Measurements from ENCODE around the gene ARHGAP8.
"Not testable (repeated sequence)": the region's sequence is repeated elsewhere in the genome, so short reads cannot be mapped to it uniquely, and the experiment has no call there.

The ARHGAP8 gene

GRCh38 chr22:44740307-44740706, 12.1 kb upstream of the ARHGAP8 start:
- WGBS, 2 experiments (ENCODE audit: insufficient coverage in 2 of 2), result 81 to 85% methylated on average over 9 to 15 of the region's 17 CpGs
- Histone ChIP-seq H3K4me1 (ENCODE audit: control insufficient read depth, insufficient read depth, low read length, poor library complexity, severe bottlenecking) (peaks cover 34% of the 10 kb centered on the region), H3K36me3 (ENCODE audit: control insufficient read depth, insufficient read depth, low read length) (no peaks in the 10 kb centered on the region), H3K4me3 (ENCODE audit: extremely low read depth, insufficient read depth, low read length, poor library complexity, severe bottlenecking) (no peak overlapping the region), H3K27ac (ENCODE audit: low read depth, low read length, severe bottlenecking) (no peak overlapping the region), H3K9me3 (ENCODE audit: control insufficient read depth, low read length) (no peaks in the 10 kb centered on the region)

- Histone ChIP-seq H3K36me3 (ENCODE audit: control insufficient read depth, insufficient read depth, low read length) (no peaks in the 10 kb centered on the region), H3K9me3 (ENCODE audit: control insufficient read depth, low read length) (no peaks in the 10 kb centered on the region), H3K27ac (ENCODE audit: low read depth, low read length, severe bottlenecking) (no peak overlapping the region), H3K4me3 (ENCODE audit: extremely low read depth, insufficient read depth, low read length, poor library complexity, severe bottlenecking) (no peak overlapping the region), H3K4me1 (ENCODE audit: control insufficient read depth, insufficient read depth, low read length, poor library complexity, severe bottlenecking) (peaks cover 41% of the 10 kb centered on the region)
- WGBS, 2 experiments (ENCODE audit: insufficient coverage in 2 of 2), result 83 to 93% methylated on average over 2 to 6 of the region's 9 CpGs
Measured at GRCh38 chr22:44741929-44742328, 10.4 kb upstream of the ARHGAP8 start.

GRCh38 chr22:44743247-44743646, 9.1 kb upstream of the ARHGAP8 start:
- Histone ChIP-seq H3K27ac (ENCODE audit: low read depth, low read length, severe bottlenecking) (no peak overlapping the region), H3K4me1 (ENCODE audit: control insufficient read depth, insufficient read depth, low read length, poor library complexity, severe bottlenecking) (peaks cover 31% of the 10 kb centered on the region), H3K4me3 (ENCODE audit: extremely low read depth, insufficient read depth, low read length, poor library complexity, severe bottlenecking) (no peak overlapping the region), H3K9me3 (ENCODE audit: control insufficient read depth, low read length) (no peaks in the 10 kb centered on the region), H3K36me3 (ENCODE audit: control insufficient read depth, insufficient read depth, low read length) (no peaks in the 10 kb centered on the region)
- WGBS, 2 experiments (ENCODE audit: insufficient coverage in 2 of 2), result 91 to 100% methylated on average over 3 to 6 of the region's 11 CpGs

- H3K36me3 ChIP-seq (ENCODE audit: control insufficient read depth, insufficient read depth, low read length), result no peaks in the 10 kb centered on the region
- H3K4me3 ChIP-seq (ENCODE audit: extremely low read depth, insufficient read depth, low read length, poor library complexity, severe bottlenecking), result no peak overlapping the region
- 93 to 97% methylated on average over 2 to 5 of the region's 7 CpGs for WGBS, 2 experiments (ENCODE audit: insufficient coverage in 2 of 2)
- no peak overlapping the region for H3K27ac ChIP-seq (ENCODE audit: low read depth, low read length, severe bottlenecking)
- peaks cover 26% of the 10 kb centered on the region for H3K4me1 ChIP-seq (ENCODE audit: control insufficient read depth, insufficient read depth, low read length, poor library complexity, severe bottlenecking)
- no peaks in the 10 kb centered on the region for H3K9me3 ChIP-seq (ENCODE audit: control insufficient read depth, low read length)
Measured at GRCh38 chr22:44743804-44744211, 8.6 kb upstream of the ARHGAP8 start.

- no peaks in the 10 kb centered on the region for H3K36me3 ChIP-seq (ENCODE audit: control insufficient read depth, insufficient read depth, low read length)
- H3K4me1 ChIP-seq (ENCODE audit: control insufficient read depth, insufficient read depth, low read length, poor library complexity, severe bottlenecking), result peaks cover 12% of the 10 kb centered on the region
- WGBS, 2 experiments (ENCODE audit: insufficient coverage in 2 of 2), result 78 to 81% methylated on average over 5 to 8 of the region's 13 CpGs
- H3K27ac ChIP-seq (ENCODE audit: low read depth, low read length, severe bottlenecking), result no peak overlapping the region
- no peaks in the 10 kb centered on the region for H3K9me3 ChIP-seq (ENCODE audit: control insufficient read depth, low read length)
- no peak overlapping the region for H3K4me3 ChIP-seq (ENCODE audit: extremely low read depth, insufficient read depth, low read length, poor library complexity, severe bottlenecking)
Measured at GRCh38 chr22:44745853-44746789, 6.3 kb upstream of the ARHGAP8 start.

GRCh38 chr22:44747784-44748127, 4.6 kb upstream of the ARHGAP8 start:
- not testable (repeated sequence) for H3K4me3 ChIP-seq (ENCODE audit: extremely low read depth, insufficient read depth, low read length, poor library complexity, severe bottlenecking); H3K36me3 ChIP-seq (ENCODE audit: control insufficient read depth, insufficient read depth, low read length); H3K27ac ChIP-seq (ENCODE audit: low read depth, low read length, severe bottlenecking); H3K9me3 ChIP-seq (ENCODE audit: control insufficient read depth, low read length)
- 86 to 95% methylated on average over 4 of the region's 4 CpGs for WGBS, 2 experiments (ENCODE audit: insufficient coverage in 2 of 2)
- H3K4me1 ChIP-seq (ENCODE audit: control insufficient read depth, insufficient read depth, low read length, poor library complexity, severe bottlenecking), result peaks cover 12% of the 10 kb centered on the region

GRCh38 chr22:44748524-44748923, 3.9 kb upstream of the ARHGAP8 start:
- Histone ChIP-seq H3K27ac (ENCODE audit: low read depth, low read length, severe bottlenecking) (no peak overlapping the region), H3K4me3 (ENCODE audit: extremely low read depth, insufficient read depth, low read length, poor library complexity, severe bottlenecking) (no peak overlapping the region), H3K9me3 (ENCODE audit: control insufficient read depth, low read length) (no peaks in the 10 kb centered on the region), H3K36me3 (ENCODE audit: control insufficient read depth, insufficient read depth, low read length) (no peaks in the 10 kb centered on the region), H3K4me1 (ENCODE audit: control insufficient read depth, insufficient read depth, low read length, poor library complexity, severe bottlenecking) (peaks cover 17% of the 10 kb centered on the region)
- whole genome bisulfite sequencing, 2 experiments (ENCODE audit: insufficient coverage in 2 of 2), result 82 to 93% methylated on average over 2 to 6 of the region's 7 CpGs

GRCh38 chr22:44750481-44750880, 1.9 kb upstream of the ARHGAP8 start:
- peaks cover 17% of the 10 kb centered on the region for H3K4me1 ChIP-seq (ENCODE audit: control insufficient read depth, insufficient read depth, low read length, poor library complexity, severe bottlenecking)
- H3K4me3 ChIP-seq (ENCODE audit: extremely low read depth, insufficient read depth, low read length, poor library complexity, severe bottlenecking), result no peak overlapping the region
- no peaks in the 10 kb centered on the region for H3K9me3 ChIP-seq (ENCODE audit: control insufficient read depth, low read length)
- no CpG with 5 or more reads among the region's 1 CpG for WGBS, 2 experiments (ENCODE audit: insufficient coverage in 2 of 2)
- no peak overlapping the region for H3K27ac ChIP-seq (ENCODE audit: low read depth, low read length, severe bottlenecking)
- H3K36me3 ChIP-seq (ENCODE audit: control insufficient read depth, insufficient read depth, low read length), result no peaks in the 10 kb centered on the region

- 49 to 53% methylated on average over 22 to 24 of the region's 29 CpGs for WGBS, 2 experiments (ENCODE audit: insufficient coverage in 2 of 2)
- Histone ChIP-seq H3K4me1 (ENCODE audit: control insufficient read depth, insufficient read depth, low read length, poor library complexity, severe bottlenecking) (peaks cover 6% of the 10 kb centered on the region), H3K27ac (ENCODE audit: low read depth, low read length, severe bottlenecking) (no peak overlapping the region), H3K9me3 (ENCODE audit: control insufficient read depth, low read length) (no peaks in the 10 kb centered on the region), H3K36me3 (ENCODE audit: control insufficient read depth, insufficient read depth, low read length) (no peaks in the 10 kb centered on the region), H3K4me3 (ENCODE audit: extremely low read depth, insufficient read depth, low read length, poor library complexity, severe bottlenecking) (peak overlapping the region; percentile 29)
Measured at GRCh38 chr22:44753189-44754042, 1.0 kb downstream of the ARHGAP8 start.

- H3K4me3 ChIP-seq (ENCODE audit: extremely low read depth, insufficient read depth, low read length, poor library complexity, severe bottlenecking), result no peak overlapping the region
- 80 to 96% methylated on average over 3 to 5 of the region's 7 CpGs for WGBS, 2 experiments (ENCODE audit: insufficient coverage in 2 of 2)
- H3K4me1 ChIP-seq (ENCODE audit: control insufficient read depth, insufficient read depth, low read length, poor library complexity, severe bottlenecking), result peaks cover 6% of the 10 kb centered on the region
- H3K9me3 ChIP-seq (ENCODE audit: control insufficient read depth, low read length), result no peaks in the 10 kb centered on the region
- H3K27ac ChIP-seq (ENCODE audit: low read depth, low read length, severe bottlenecking), result no peak overlapping the region
- H3K36me3 ChIP-seq (ENCODE audit: control insufficient read depth, insufficient read depth, low read length), result no peaks in the 10 kb centered on the region
Measured at GRCh38 chr22:44754998-44755397, 2.6 kb downstream of the ARHGAP8 start.
